ENCODE data around the gene FHOD3. TPM values are rescaled to one million over a fixed set of nuclear protein-coding genes. Genes with fewer than 3 reads are reported as not detected.

Gene FHOD3
- total and polyA plus RNA-seq, 2 of the 8 experiments (the other 6 are each of a cell fraction or from before 2014, with no cell fraction given) = 9.7 to 10.5 TPM

DNA sequence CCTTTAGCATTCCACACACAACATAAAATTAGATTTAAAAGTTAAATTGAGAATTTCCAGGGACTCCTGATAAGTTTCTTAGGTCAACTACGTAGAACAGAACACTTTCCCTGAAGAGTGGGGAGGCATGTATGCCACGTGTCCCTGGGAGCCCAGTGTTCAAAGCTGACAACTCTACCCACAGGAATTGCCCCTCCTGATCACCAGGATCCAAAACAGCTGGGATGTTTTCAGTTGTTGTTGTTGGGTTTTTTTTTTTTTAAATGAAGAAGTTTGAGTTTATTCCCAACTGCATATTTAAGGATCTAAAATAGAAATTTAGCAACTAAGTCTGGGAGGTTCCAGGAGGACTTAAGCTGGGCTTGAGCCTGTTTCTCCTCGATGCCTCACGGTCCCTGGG lies 430.8 kb downstream of the FHOD3 start:
- Histone ChIP-seq H4K91ac (replicated peaks; ENCODE audit: insufficient read length, low read length) (no peak overlapping the region), H3K9me3 (ENCODE audit: insufficient read depth in 2 of 2, low read depth in 1 of 2, low read length in 1 of 2) (peaks cover 16% of the 10 kb centered on the region in 2 experiments), H4K20me1 (replicated peaks in 1 of 2; ENCODE audit: control insufficient read depth in 1 of 2, insufficient read depth in 2 of 2, low read length in 2 of 2) (no peaks in the 10 kb centered on the region), H3K79me1 (ENCODE audit: low read depth, low read length) (no peaks in the 10 kb centered on the region), H2BK5ac (ENCODE audit: low read depth, low read length) (no peak overlapping the region), H2AK5ac (ENCODE audit: low read depth, low read length) (no peak overlapping the region), H2BK20ac (ENCODE audit: low read length) (no peak overlapping the region), H3K9ac (replicated peaks in 1 of 4; ENCODE audit: extremely low read depth in 1 of 4, low read depth in 3 of 4, low read length in 3 of 4) (no peak overlapping the region), H3K18ac (ENCODE audit: extremely low read depth, low read length) (no peak overlapping the region), H3K4me2 (ENCODE audit: insufficient read depth in 1 of 2, low read depth in 2 of 2, low read length in 2 of 2) (no peak overlapping the region), H3K36me3 (ENCODE audit: control insufficient read depth in 2 of 4, insufficient read depth in 4 of 4, low read length in 3 of 4) (peaks cover 0 to 17% (median 2%) of the 10 kb centered on the region in 4 experiments; a peak in 4 of 8 replicates), H3K23me2 (ENCODE audit: low read depth, low read length) (no peaks in the 10 kb centered on the region), H2BK120ac (replicated peaks; ENCODE audit: low read depth, low read length) (no peak overlapping the region), H3K4me1 (replicated peaks in 1 of 4; ENCODE audit: control insufficient read depth in 3 of 4, insufficient read depth in 4 of 4, low read length in 3 of 4) (no peaks in the 10 kb centered on the region), H2BK12ac (ENCODE audit: low read depth, low read length) (no peak overlapping the region), H3K56ac (replicated peaks; ENCODE audit: insufficient read length, low read depth, low read length) (no peak overlapping the region), H2AFZ (ENCODE audit: low read length) (no peak overlapping the region), H3K79me2 (ENCODE audit: control insufficient read depth in 1 of 2, insufficient read depth in 2 of 2, low read length in 2 of 2) (no peaks in the 10 kb centered on the region), H3K14ac (ENCODE audit: insufficient read length) (no peak overlapping the region), H3K4me3 (ENCODE audit: extremely low read depth in 1 of 4, insufficient read depth in 2 of 4, low read depth in 3 of 4, low read length in 4 of 4) (no peak overlapping the region), H4K5ac (ENCODE audit: insufficient read length, low read depth, low read length) (no peak overlapping the region), H3K23ac (ENCODE audit: insufficient read length) (no peak overlapping the region), H2BK15ac (ENCODE audit: low read length) (no peak overlapping the region), H3K27ac (ENCODE audit: low read depth, low read length) (no peak overlapping the region), H3K4ac (replicated peaks; ENCODE audit: insufficient read length, low read depth, low read length) (no peak overlapping the region), H4K8ac (ENCODE audit: extremely low read depth, insufficient read depth, low read length) (no peak overlapping the region), H3K27me3 (replicated peaks in 1 of 4; ENCODE audit: control insufficient read depth in 3 of 4, extremely low read depth in 1 of 4, insufficient read depth in 3 of 4, low read length in 3 of 4) (no peaks in the 10 kb centered on the region; a peak in 1 of 7 replicates)
- TF ChIP-seq SIX5 (IDR thresholded peaks at IDR 0.05; ENCODE audit: low read depth, low read length) = no peak
- TF ChIP-seq YY1 (IDR thresholded peaks at IDR 0.05; ENCODE audit: low read depth, low read length) = no peak
- no peak for TF ChIP-seq CBX8 (IDR thresholded peaks at IDR 0.05; ENCODE audit: borderline replicate concordance, low read depth, low read length)
- TF ChIP-seq CBX5 (IDR thresholded peaks at IDR 0.05; ENCODE audit: low read depth, low read length) = no peak
- no peak for TF ChIP-seq TBP (IDR thresholded peaks at IDR 0.05; ENCODE audit: low read depth, low read length)
- no peak for TF ChIP-seq HDAC2 (IDR thresholded peaks at IDR 0.05; ENCODE audit: borderline replicate concordance in 1 of 2, low read depth in 2 of 2, low read length in 2 of 2)
- no peak for TF ChIP-seq CTBP2 (IDR thresholded peaks at IDR 0.05; ENCODE audit: borderline replicate concordance, insufficient read depth, insufficient read length, low read length)
- TF ChIP-seq SIRT6 (IDR thresholded peaks at IDR 0.05; ENCODE audit: low read length) = no peak
- no peak for TF ChIP-seq SP1 (IDR thresholded peaks at IDR 0.05; ENCODE audit: low read depth, low read length)
- TF ChIP-seq E2F6 (IDR thresholded peaks at IDR 0.05) = no peak
- no peak for FAIRE-seq
- ChIA-PET CTCF (ENCODE audit: partially characterized antibody) (interaction anchor here (1.5 to 2.1 kb wide), 2 partner anchors 21 to 40 kb away, joined by 4 to 8 read pairs; no protein-coding TSS in a partner anchor), POLR2A (ENCODE audit: partially characterized antibody) (no interaction called here)
- 85% methylated on average over 4 of the region's 4 CpGs; no CpG with 5 or more reads in 1 of the 2 experiments for WGBS, 2 experiments (ENCODE audit: extremely low coverage in 1 of 2, insufficient coverage in 1 of 2, insufficient read length in 1 of 2, insufficient replicate concordance in 2 of 2, low coverage in 1 of 2, low lambda C conversion rate in 2 of 2, missing lambda C conversion rate in 1 of 2)
- DNase-seq (ENCODE audit: low read depth in 1 of 2, low spot score in 2 of 2) = no peak
